ENCODE data around the gene FKBP5. TPM values are rescaled to one million over a fixed set of nuclear protein-coding genes. Genes with fewer than 3 reads are reported as not detected.
A peak's percentile ranks its signal among the peaks of the same experiment; 100 is the strongest.

The FKBP5 gene
- total and polyA plus RNA-seq, 9 of the 15 experiments (the other 6 are each of a cell fraction or from before 2014, with no cell fraction given), result 32.7 to 151 (median 75.0) TPM

DNA sequence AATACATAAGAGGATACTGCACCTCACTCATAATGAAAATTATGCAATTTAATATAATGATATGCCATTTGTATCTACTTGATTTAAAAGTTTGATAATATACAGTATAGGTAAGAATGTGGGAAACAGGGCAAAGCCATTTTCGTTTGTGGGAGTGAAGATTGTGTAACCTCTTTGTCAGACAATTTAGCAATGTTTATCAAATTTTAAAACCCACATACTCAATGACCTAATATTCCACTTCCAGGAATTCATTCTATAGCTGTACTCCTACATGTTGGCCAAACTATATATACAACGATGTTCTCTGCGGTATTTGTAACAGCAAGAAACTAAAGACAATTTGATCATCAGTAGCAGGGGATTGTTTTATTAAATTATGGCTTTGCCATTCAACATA, 17.8 kb upstream of the FKBP5 start (continued):
- TF ChIP-seq ZBTB49 (CRISPR knock-in tag; IDR thresholded peaks at IDR 0.05; ENCODE audit: borderline replicate concordance), result no peak
- TF ChIP-seq ZNF668 (CRISPR knock-in tag; IDR thresholded peaks at IDR 0.05), result no peak
- no peak for TF ChIP-seq ZNF239 (CRISPR knock-in tag; IDR thresholded peaks at IDR 0.05)
- TF ChIP-seq SETDB1 (IDR thresholded peaks at IDR 0.05; ENCODE audit: low read length), result no peak
- peak; percentile 41; the same call in 1 of the 2 replicates for TF ChIP-seq CEBPG (CRISPR knock-in tag; IDR thresholded peaks at IDR 0.05)
- peak; percentile 90 to 97 for TF ChIP-seq CEBPG (tag; conservative IDR thresholded peaks at IDR 0.05 in 1 of 2, IDR thresholded peaks at IDR 0.05 in 1 of 2)
- TF ChIP-seq RHOXF2B (CRISPR knock-in tag; conservative IDR thresholded peaks at IDR 0.05), result no peak
- no peak for TF ChIP-seq MTA1 (IDR thresholded peaks at IDR 0.05; ENCODE audit: borderline replicate concordance)
- no peak for TF ChIP-seq POLR2AphosphoS2 (IDR thresholded peaks at IDR 0.05; ENCODE audit: low read length)
- TF ChIP-seq ZNF77 (CRISPR knock-in tag; IDR thresholded peaks at IDR 0.05), result no peak
- no peak for TF ChIP-seq ZNF766 (CRISPR knock-in tag; conservative IDR thresholded peaks at IDR 0.05)
- TF ChIP-seq YBX1 (IDR thresholded peaks at IDR 0.05), result no peak
- peak; percentile 64; the same call in 1 of the 2 replicates for TF ChIP-seq SMARCA4 (IDR thresholded peaks at IDR 0.05)
- no peak for TF ChIP-seq GABPA (tag; conservative IDR thresholded peaks at IDR 0.05; ENCODE audit: low read depth)
- no peak for TF ChIP-seq RFX1 (IDR thresholded peaks at IDR 0.05)
- TF ChIP-seq ZBED1 (IDR thresholded peaks at IDR 0.05), result no peak
- TF ChIP-seq, protein P1, sequence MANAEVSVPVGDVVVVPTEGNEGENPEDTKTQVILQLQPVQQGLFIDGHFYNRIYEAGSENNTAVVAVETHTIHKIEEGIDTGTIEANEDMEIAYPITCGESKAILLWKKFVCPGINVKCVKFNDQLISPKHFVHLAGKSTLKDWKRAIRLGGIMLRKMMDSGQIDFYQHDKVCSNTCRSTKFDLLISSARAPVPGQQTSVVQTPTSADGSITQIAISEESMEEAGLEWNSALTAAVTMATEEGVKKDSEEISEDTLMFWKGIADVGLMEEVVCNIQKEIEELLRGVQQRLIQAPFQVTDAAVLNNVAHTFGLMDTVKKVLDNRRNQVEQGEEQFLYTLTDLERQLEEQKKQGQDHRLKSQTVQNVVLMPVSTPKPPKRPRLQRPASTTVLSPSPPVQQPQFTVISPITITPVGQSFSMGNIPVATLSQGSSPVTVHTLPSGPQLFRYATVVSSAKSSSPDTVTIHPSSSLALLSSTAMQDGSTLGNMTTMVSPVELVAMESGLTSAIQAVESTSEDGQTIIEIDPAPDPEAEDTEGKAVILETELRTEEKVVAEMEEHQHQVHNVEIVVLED (CRISPR knock-in tag; IDR thresholded peaks at IDR 0.05), result no peak
- TF ChIP-seq GABPB2 (CRISPR knock-in tag; conservative IDR thresholded peaks at IDR 0.05), result no peak
- TF ChIP-seq ETV6 (IDR thresholded peaks at IDR 0.05; ENCODE audit: borderline replicate concordance in 1 of 2, low read depth in 2 of 2, low read length in 1 of 2), result no peak
- TF ChIP-seq ETV6 (CRISPR knock-in tag; IDR thresholded peaks at IDR 0.05; ENCODE audit: borderline replicate concordance), result no peak
- TF ChIP-seq XRCC4 (IDR thresholded peaks at IDR 0.05; ENCODE audit: extremely low read depth, insufficient read depth, insufficient read length), result no peak
- peak in 1 of 2 experiments; percentile 69; a peak in 1 of 4 replicates for TF ChIP-seq TBL1XR1 (IDR thresholded peaks at IDR 0.05; ENCODE audit: low read length in 2 of 2)
- TF ChIP-seq CREB3 (tag; conservative IDR thresholded peaks at IDR 0.05; ENCODE audit: low read depth), result no peak
- no peak for TF ChIP-seq MAFF (IDR thresholded peaks at IDR 0.05; ENCODE audit: low read length)
- no peak for TF ChIP-seq STAG1 (CRISPR knock-in tag; IDR thresholded peaks at IDR 0.05; ENCODE audit: borderline replicate concordance)
- TF ChIP-seq ZNF253 (CRISPR knock-in tag; conservative IDR thresholded peaks at IDR 0.05), result no peak
- no peak for TF ChIP-seq ZNF778 (CRISPR knock-in tag; IDR thresholded peaks at IDR 0.05)
- no peak; the same call in 1 of the 2 replicates for TF ChIP-seq SOX6 (IDR thresholded peaks at IDR 0.05)
- TF ChIP-seq RB1 (IDR thresholded peaks at IDR 0.05; ENCODE audit: low read depth), result no peak
